Activated CD8-positive, alpha-beta memory T cell treated with anti-CD3 and anti-CD28 coated beads for 36 hours (primary cell): ENCODE data around the gene HLA-F. TPM values are rescaled to one million over a fixed set of nuclear protein-coding genes. Genes with fewer than 3 reads are reported as not detected.

Experiments used
- CTCF ChIA-PET: fragments of 350-600 bp; sonication (Branson Sonifier 250); formaldehyde crosslinking; loops from one replicate; lab custom pipeline; 2021; ENCODE audit warnings: antibody characterized with exemption; lab: Charles Lee
- POLR2A ChIA-PET: fragments of 350-600 bp; sonication (Branson Sonifier 250); formaldehyde crosslinking; loops from one replicate; lab custom pipeline; 2021; ENCODE audit warnings: antibody characterized with exemption; lab: Charles Lee
- total RNA-seq, 2 experiments: library from RNA; stranded (reverse); gene quantifications; one replicate each; pipeline ENCODE4 v1.2.3, GENCODE V29; 2021

HLA-F gene
- total RNA-seq, 2 experiments from 2014 or later, result 135 to 136 TPM

DNA sequence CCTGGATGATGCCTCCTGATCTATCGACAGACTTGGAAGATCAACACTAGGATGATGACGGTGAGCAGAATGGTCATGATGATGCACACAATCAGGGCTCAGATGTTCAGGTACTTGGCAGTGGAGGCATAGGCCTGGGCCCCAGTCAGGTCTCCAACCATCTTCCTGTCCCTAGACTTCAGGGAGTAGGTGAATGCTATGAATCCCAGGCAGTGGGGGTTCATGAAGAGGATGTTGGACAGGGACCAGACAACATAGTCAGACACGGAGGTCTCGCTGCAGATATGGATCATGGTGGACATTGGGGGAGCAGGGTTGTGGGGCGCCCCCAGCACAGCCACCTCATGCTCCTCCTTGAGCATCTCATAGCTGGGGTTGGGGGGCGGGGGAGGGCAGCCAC lies 27.5 kb downstream of the HLA-F start:
- ChIA-PET CTCF (no interaction called here), POLR2A (interaction anchor here (0.9 kb wide), 1 partner anchor 13 kb away, joined by 3 read pairs; no protein-coding TSS in a partner anchor)

DNA sequence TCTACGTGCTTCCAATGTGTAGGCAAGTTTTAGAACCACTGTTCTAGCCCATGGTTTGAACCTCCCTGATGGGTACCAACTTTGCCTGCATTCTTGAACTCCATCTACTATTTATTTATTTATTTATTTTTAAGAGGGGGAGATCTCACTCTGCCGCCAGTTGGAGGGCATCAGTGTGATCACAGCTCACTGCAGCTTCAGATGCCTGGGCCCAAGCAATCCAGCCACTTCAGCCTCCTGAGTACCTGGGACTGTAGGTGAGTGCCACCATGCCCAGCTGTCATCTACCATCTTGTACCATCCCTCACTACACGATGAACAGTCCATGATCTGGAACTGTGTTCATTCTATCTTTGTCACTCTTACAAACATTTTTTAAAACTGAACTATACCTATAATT lies 28.2 kb downstream of the HLA-F start:
- POLR2A ChIA-PET, result interaction anchor here (0.9 to 1.0 kb wide), 2 partner anchors 12 to 21 kb away, joined by 3 read pairs; no protein-coding TSS in a partner anchor
- CTCF ChIA-PET, result interaction anchor here (4.0 kb wide), 1 partner anchor 14 kb away, joined by 15 read pairs; no protein-coding TSS in a partner anchor

DNA sequence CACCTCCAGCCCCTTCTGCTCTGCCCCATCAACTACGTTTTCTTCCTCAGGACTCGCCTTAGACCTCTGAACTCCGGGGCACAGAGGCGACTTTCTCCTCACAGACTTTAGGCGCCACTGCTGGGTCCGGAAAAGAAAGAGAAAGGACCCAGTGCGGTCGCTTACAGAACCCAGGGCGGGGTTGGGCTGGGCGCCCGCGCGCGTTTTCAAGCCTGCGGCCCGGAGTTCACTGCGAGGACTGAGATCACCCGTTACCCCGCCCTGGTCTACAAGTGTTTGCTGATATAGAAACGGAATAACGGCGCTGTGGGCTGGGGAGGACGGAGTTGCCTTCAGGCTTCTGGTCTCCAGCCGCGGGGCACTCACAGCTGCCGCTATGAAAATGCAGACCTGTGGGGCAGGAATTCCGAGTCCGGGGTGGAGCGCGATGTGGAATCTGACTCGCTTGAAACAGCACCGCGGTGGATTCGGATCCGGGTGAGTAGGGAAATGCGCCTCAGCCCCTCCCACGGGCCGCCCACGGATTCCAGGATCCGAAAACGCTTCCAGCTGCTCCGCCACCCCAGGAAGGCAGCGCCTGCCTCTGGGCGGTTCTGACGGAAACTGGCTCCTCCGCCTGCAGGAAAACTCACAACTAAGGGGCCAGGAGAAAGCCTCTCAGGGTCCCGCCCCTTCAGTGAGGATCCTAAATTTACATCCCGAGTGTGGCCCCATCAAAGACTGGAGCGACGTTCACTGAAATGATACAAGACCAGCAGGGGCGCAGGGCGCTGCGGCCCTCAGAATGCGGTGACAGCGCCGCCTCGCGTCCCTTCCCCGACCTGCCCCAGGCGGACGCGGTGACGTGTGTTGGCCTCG lies 29.4 kb downstream of the HLA-F start:
- CTCF ChIA-PET, result interaction anchor here (0.8 to 4.0 kb wide), 8 partner anchors 9 to 261 kb away, joined by 3 to 15 read pairs (median 3); no protein-coding TSS in a partner anchor
- POLR2A ChIA-PET, result interaction anchor here (1.2 kb wide), 1 partner anchor 15 kb away, joined by 4 read pairs; no protein-coding TSS in a partner anchor

DNA sequence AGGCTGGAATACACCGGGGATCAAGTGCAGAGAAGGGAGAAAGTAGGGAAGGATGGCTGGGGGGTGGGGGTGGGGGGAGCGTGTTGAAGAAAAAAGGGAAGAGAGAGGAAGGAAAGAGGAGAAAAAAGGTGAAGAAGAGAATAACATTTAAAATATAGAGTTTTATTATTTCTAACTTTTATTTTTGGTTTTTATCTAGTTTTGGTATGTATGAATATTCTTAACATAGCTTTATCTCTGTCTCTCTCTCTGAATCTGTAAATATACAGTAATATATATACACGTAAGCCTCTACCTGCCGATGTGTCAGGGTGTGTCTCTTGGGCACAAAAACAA lies 30.0 kb downstream of the HLA-F start:
- POLR2A ChIA-PET, result interaction anchor here (1.2 kb wide), 1 partner anchor 15 kb away, joined by 4 read pairs; no protein-coding TSS in a partner anchor
- CTCF ChIA-PET, result interaction anchor here (0.8 to 4.0 kb wide), 9 partner anchors 9 to 260 kb away, joined by 3 to 15 read pairs (median 3); no protein-coding TSS in a partner anchor

DNA sequence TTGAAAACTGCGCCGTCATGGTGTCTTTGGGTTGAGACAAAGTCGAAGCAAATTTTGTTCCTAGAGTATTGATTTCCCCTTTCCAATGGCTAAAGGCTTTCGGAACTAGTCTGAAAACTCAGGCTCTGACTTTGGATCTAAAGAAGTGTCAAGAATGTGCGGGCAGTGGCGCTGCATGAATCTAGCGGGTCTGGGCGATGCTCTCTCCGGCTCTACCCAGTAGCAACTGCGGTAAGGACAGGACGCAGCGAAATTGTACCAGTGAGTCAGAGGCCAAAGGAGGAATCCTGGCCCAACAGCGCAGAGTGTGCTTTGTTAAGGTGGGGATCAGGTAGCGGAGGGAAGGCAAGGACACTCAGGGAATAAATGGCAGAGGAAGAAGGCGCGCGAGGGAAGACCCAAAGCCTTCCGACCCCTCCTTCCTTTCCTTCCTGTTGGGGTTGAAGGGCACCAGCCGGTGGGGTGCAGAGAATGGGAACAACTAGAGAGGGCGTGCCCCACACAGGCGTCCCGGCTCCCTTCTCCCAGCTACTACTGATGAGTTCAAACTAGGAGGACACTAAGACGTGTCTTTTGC lies 32.1 kb downstream of the HLA-F start:
- CTCF ChIA-PET, result interaction anchor here (4.0 kb wide), 1 partner anchor 18 kb away, joined by 15 read pairs; no protein-coding TSS in a partner anchor
- POLR2A ChIA-PET, result no interaction called here

DNA sequence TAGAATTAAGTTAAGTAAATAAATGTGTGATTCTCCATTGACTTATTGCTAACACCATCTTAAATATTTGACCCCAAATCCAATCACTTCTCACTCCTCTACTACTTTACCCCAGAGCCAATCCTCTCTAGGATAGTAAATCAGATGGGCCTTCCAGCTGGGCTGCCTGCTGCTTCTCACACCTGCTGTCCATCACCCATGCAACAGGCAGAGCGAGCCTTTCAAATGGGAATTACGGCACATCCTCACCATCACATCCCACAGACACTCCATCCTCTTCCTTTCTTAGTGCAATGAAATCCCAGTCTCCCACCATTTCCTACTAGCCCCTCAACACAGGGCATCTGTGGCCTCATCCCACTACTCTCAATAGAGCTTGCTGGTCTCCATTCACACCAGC lies 34.0 kb downstream of the HLA-F start:
- ChIA-PET POLR2A (no interaction called here), CTCF (interaction anchor here (1.1 kb wide), 1 partner anchor 104 kb away, joined by 3 read pairs; no protein-coding TSS in a partner anchor)

DNA sequence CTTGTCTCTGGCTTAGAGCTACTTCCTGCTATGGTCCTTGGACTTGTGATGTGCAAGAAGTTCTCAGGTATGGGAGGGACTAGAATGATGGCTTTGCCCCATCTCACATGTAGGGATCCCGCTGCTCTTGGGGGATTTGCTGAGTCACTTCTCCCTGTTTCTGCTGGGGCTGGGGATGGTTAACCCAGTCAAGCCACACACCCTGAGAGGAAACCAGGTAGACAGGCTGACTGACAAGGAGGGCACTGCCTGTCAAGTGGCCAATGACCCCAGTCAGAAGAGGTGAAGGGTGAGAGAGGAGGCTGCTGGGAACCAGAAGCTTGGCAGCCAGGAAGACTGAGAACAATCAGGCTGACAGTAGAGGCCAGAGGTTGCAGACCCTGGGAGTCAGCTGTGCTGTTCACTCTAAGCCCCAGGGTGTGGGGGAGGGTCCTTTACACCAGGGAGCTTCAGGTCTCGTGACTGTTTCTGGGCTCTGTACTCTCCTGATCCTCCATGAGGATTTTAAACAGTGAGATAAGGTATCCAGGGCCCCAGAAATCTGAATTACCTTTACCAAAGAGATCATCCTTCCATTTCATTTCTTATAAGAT lies 34.6 kb downstream of the HLA-F start:
- ChIA-PET CTCF (interaction anchor here (0.9 to 1.1 kb wide), 2 partner anchors 20 to 104 kb away, joined by 3 to 7 read pairs; no protein-coding TSS in a partner anchor), POLR2A (no interaction called here)

DNA sequence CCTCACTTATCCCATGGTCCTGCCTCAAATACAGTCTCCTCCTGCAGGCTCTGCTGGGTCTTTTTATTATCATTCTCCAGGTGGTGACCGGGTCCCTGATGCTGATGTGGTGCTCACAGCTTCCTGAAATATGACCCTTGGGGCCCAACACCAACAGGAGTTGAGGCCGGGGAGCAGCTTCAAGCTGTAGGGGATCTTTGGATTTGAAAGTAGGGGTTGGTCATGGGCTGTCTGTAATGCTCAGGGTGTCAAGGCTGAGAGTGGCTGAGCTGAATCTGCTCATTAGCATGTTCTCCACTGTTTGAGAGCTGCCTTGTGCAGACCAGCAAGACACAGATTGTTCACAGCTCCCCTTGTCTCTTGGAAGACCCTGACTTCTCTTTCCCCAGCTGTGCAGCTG lies 35.5 kb downstream of the HLA-F start:
- ChIA-PET POLR2A (no interaction called here), CTCF (interaction anchor here (0.9 kb wide), 1 partner anchor 21 kb away, joined by 7 read pairs; no protein-coding TSS in a partner anchor)

DNA sequence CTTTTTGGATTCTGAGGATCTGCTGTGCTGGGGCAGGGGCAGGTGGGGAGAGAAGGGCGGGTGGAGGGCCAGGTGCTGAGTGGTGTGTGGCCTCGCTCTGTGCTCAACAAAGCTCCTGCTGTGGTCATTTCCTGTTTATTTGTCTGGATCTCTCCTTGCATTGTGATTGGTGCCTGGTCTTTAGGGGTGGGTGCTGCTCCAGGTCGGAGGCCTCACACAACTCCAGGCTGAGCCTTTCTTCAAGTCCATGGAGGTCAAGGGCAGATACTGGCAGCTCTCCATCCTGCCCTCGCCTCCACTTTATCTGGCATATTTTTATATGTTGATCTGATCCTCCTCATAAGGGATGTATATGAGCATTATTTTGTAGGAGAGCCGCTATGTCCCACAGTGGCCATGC lies 36.2 kb downstream of the HLA-F start:
- ChIA-PET POLR2A (no interaction called here), CTCF (no interaction called here)

DNA sequence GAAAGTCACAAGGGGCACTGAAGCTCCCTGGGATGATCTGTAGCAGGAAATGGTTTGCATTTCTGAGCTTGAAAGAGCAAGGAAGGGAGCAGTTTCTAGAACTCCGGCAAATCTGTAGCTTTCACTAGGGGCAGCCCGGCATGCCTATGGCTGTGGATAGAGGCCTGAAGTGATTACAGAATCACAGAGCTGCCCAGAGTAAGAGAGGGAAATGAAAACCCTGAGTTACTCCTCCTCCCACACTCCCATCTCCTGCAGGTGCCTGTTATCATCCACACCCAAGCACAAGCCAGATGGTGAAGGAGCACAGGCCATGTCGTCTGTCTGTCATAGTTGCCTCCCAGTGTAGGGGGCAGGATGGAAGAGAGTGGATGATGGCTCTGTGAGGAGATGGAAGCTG lies 37.1 kb downstream of the HLA-F start:
- CTCF ChIA-PET, result no interaction called here
- POLR2A ChIA-PET, result no interaction called here

DNA sequence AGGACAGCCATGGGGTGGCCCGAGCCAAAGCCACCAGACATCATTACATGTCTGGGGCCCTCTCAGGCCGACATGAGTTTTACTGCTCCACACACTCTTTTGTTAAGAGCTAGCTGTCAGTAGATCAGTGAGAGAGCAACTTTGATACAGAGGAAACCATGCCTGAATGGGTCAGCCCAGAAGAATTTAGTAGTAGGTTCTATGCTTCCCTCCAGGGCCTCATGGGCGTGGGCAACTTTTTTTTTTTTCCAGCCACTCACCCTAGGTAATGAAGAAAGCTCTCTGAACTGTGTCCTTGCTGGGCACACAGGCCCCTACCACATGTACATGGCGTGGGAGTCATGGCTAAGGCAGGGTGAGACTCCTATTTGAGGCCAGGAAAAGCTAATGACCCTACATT lies 38.8 kb downstream of the HLA-F start:
- POLR2A ChIA-PET, result no interaction called here

DNA sequence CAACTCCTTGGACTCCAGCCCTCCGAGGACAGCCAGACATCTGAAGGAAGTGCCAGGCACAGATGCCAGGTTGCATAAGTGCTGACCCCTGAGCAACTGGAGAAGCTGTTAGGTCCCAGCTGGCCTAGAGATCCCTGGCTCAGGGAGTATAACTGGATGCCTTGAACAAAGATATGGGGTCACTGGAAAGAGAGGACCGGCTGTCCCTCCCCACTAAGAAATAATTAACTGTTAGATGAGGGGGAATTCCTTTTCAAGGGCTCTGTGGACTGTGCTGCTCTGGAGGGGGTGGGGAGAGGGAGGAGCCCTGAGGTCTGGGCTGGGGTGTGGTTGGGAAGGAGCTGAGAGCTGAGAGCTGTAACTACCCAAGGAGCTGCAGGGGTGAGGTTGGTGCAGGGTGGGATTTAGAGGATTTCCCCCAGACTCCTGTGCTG lies 39.6 kb downstream of the HLA-F start:
- POLR2A ChIA-PET, result no interaction called here

More for the DNA sequence above, 38.8 kb downstream of the HLA-F start:
- CTCF ChIA-PET, result interaction anchor here (0.8 kb wide), 1 partner anchor 9 kb away, joined by 3 read pairs; no protein-coding TSS in a partner anchor

DNA sequence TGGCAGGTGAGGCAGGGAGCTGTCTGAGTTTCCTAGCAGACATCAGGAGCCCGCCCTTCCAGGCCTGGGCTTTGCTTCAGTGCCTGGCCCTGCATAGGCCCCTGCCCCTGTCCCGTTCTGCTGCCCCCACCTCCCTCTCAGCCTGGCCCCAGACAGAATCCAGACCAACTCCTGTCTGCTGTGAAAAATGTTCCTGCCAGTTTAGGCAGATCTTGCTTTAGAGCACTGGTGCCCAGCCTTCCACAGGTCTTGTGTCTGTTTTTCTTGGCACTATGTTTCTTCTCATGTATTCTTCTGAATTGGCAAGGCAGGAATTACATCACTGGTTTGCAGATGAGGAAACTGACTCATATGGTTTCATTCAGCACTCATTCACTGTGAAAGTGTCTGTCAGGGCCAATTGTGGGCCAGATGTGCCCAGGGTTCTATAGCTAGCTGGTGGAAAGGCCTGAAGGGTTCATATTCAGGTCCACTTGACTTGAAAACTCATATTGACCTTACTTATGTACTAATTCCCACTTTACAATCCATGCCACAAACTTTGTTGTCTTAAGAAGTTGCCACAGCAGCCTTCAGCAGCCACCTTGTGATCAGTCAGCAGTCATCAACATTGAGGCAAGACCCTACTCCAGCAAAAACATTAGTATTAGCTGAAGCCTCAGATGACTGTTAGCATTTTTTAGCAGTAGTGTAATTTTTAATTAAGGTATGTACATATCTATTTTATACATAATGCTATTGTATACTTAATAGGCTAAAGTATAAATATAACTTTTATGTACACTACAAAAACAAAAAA lies 40.5 kb downstream of the HLA-F start:
- POLR2A ChIA-PET, result interaction anchor here (1.0 kb wide), 1 partner anchor 12 kb away, joined by 3 read pairs; no protein-coding TSS in a partner anchor

More for the DNA sequence above, 39.6 kb downstream of the HLA-F start:
- CTCF ChIA-PET, result interaction anchor here (0.8 kb wide), 1 partner anchor 25 kb away, joined by 4 read pairs; no protein-coding TSS in a partner anchor

DNA sequence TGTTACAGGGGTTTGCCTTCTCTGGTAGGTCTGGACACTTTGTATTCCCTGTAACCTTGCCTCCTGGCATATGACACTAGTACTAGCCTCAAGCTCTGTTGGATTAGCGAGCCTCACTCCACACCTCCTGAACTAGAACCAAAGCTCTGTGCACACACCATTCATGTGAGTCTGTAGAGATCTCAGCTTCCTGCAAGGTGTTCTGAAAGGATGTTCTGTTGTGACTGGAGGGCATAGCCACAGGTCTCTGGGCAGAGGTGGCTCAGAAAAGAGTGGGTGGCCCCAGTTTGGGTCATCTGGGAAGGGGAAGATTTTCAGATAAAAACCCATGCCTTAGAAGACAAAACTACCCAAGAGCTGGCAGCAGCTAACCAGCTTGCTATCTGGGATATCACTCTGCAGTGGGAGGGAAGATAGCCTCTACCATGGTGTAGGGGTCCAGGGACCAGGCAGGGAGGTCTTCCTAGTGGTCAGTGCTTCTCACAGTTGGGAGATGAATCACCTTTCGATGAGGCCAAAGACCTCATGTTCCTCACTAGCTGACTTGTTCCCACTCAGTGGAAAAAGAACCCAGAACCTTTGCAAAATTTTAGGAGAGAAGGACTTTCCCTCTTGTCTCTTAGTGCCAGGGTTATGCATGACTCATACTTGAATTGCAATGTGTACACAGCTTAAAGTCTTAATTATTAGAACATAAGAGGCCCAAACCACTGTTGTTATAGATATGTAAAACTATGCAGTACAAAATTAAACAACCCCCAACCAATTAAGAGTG lies 41.4 kb downstream of the HLA-F start:
- ChIA-PET POLR2A (no interaction called here), CTCF (interaction anchor here (1.1 to 1.5 kb wide), 2 partner anchors 12 to 70 kb away, joined by 5 read pairs; no protein-coding TSS in a partner anchor)

More for the DNA sequence above, 40.5 kb downstream of the HLA-F start:
- CTCF ChIA-PET, result interaction anchor here (0.8 to 1.5 kb wide), 3 partner anchors 11 to 71 kb away, joined by 4 to 5 read pairs (median 5); no protein-coding TSS in a partner anchor

DNA sequence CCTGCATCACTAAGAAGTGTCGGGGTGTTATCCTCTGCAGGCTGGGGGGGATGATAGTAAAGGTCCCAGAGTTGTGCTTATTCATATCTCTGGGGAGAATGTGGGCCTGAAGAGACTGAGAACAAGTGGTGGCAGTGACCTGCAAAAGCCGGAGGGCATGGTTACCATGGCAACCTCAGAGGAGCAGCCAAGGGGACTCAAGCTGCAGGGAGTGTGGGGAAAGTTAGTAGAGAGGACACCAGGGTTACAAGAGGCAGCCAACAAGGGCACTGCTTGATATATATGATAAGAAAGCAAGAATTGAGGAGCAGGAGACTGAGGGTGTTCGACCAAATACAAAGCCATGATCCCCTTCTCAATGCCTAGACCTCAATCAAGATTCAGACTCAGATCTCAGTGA lies 46.1 kb downstream of the HLA-F start:
- CTCF ChIA-PET, result no interaction called here
- POLR2A ChIA-PET, result no interaction called here

DNA sequence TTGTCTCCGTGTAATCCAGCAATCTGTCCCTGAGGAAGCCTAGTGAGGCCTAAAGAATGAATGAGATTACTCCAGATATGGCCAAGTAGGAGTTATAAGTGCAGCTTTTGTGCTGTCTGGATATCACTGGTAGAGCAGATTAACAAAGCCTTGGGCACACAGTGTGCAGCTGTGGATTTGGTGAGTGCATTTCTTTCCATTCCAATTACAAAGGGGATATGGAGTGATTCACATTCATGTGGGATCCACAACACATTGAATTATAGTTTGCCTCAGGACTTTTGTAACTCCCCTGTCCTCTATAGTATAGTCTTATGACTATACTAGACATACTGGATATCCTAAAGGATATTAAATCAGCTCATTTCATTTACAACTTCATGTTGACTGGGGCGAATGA lies 47.1 kb downstream of the HLA-F start:
- CTCF ChIA-PET, result interaction anchor here (1.2 kb wide), 1 partner anchor 32 kb away, joined by 4 read pairs; no protein-coding TSS in a partner anchor
- POLR2A ChIA-PET, result no interaction called here

DNA sequence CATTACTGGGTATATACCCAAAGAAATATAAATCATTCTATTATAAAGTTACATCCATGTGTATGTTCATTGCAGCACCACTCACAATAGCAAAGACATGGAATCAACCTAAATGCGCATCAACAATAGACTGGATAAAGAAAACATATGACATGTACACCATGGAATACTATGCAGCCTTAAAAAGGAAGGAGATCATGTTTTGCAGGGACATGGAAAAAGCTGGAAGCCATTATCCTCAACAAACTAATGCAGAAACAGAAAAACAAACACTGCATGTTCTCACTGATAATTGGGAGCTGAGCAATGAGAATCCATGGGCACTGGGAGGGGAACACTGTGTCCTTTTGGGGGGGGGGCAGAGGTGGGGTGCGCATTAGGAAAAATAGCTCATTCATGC lies 53.5 kb downstream of the HLA-F start:
- ChIA-PET POLR2A (interaction anchor here (0.7 kb wide), 1 partner anchor 9 kb away, joined by 7 read pairs; no protein-coding TSS in a partner anchor), CTCF (interaction anchor here (0.9 kb wide), 1 partner anchor 16 kb away, joined by 3 read pairs; no protein-coding TSS in a partner anchor)
